Measurements from ENCODE around the gene JHY. TPM values are rescaled to one million over a fixed set of nuclear protein-coding genes. Genes with fewer than 3 reads are reported as not detected.
A peak's percentile ranks its signal among the peaks of the same experiment; 100 is the strongest.

JHY gene
- total RNA-seq, 1 experiment from 2014 or later, result 0.34 TPM

DNA sequence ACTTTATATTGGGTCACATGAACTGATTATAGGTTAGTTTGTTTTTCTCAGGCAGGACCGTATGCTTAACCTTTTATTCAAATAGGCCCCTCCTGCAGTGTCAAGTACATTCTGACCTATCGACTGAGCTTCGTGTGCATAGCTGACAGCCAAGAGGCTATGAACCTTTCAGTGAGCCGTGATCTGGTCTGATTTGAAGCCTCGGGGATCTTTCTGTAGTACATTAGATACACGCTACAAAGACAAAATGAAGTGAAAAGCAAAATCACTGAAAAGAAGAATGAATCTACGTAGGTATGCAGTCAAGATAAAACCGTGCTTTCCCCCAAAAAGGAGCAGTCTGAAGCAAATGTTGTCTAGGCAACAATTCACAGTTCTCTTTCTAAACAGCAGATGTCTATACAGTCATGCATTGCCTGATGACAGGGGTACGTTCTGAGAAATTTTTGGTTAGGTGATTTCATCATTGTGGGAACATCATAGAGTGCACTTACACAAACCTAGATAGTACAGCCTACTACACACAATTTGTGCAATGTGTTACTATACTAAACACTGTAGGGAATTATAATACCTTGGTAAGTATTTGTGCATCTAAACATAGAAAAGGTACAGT lies 18.1 kb downstream of the JHY start:
- DNase-seq, result no peak
- H3K4me3 ChIP-seq (ENCODE audit: low read depth, low read length), result no peak overlapping the region
- Mint-ChIP-seq H3K27ac (ENCODE audit: unreplicated experiment) (no peak overlapping the region), H3K4me3 (ENCODE audit: unreplicated experiment) (no peak overlapping the region), H3K27me3 (ENCODE audit: insufficient read depth, unreplicated experiment) (peaks cover 19% of the 10 kb centered on the region), H3K9me3 (ENCODE audit: unreplicated experiment) (no peaks in the 10 kb centered on the region), H3K36me3 (ENCODE audit: insufficient read depth, unreplicated experiment) (no peaks in the 10 kb centered on the region), H3K4me1 (ENCODE audit: low read depth, unreplicated experiment) (no peaks in the 10 kb centered on the region)
- H3K4me1 ChIP-seq, result no peaks in the 10 kb centered on the region
- CTCF ChIA-PET, result no interaction called here
- no peaks in the 10 kb centered on the region; the same call in 1 of the 2 replicates for H3K9me3 ChIP-seq
- H3K36me3 ChIP-seq (ENCODE audit: control insufficient read depth, insufficient read depth, low read length), result no peaks in the 10 kb centered on the region
- POLR2A ChIA-PET, result no interaction called here
- TF ChIP-seq, protein P1, sequence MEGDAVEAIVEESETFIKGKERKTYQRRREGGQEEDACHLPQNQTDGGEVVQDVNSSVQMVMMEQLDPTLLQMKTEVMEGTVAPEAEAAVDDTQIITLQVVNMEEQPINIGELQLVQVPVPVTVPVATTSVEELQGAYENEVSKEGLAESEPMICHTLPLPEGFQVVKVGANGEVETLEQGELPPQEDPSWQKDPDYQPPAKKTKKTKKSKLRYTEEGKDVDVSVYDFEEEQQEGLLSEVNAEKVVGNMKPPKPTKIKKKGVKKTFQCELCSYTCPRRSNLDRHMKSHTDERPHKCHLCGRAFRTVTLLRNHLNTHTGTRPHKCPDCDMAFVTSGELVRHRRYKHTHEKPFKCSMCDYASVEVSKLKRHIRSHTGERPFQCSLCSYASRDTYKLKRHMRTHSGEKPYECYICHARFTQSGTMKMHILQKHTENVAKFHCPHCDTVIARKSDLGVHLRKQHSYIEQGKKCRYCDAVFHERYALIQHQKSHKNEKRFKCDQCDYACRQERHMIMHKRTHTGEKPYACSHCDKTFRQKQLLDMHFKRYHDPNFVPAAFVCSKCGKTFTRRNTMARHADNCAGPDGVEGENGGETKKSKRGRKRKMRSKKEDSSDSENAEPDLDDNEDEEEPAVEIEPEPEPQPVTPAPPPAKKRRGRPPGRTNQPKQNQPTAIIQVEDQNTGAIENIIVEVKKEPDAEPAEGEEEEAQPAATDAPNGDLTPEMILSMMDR (IDR thresholded peaks at IDR 0.05; ENCODE audit: insufficient read depth in 1 of 2, low read depth in 1 of 2, low read length in 1 of 2, severe bottlenecking in 1 of 2, unreplicated experiment in 1 of 2), result no peak
- no TSS peak for BruUV-seq (replicated peaks)
- H3K27me3 ChIP-seq (replicated peaks; ENCODE audit: control insufficient read depth, insufficient read depth, low read length), result peaks cover 4% of the 10 kb centered on the region
- intact Hi-C loops (cut with micrococcal nuclease; ENCODE audit: unreplicated experiment), result no loop called here

DNA sequence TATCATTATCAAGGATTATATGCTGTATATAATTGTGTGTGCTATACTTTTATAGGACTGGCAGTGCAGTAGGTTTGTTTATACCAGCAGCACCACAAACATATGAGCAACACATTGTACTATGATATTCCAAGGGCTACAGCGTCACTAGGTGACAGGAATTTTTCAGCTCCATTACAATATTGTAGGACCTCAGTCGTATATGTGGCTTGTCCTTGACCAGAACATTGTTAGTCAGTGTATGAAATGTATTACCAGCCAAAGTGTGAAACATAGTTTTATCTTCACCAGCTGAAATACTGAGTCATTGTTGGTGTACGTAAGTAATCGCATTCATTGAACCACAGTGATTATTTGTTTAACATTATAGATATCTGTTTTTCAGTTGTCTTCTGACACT lies 20.4 kb downstream of the JHY start:
- Histone ChIP-seq H3K4me3 (ENCODE audit: low read depth, low read length) (no peak overlapping the region), H3K36me3 (ENCODE audit: control insufficient read depth, insufficient read depth, low read length) (no peaks in the 10 kb centered on the region), H3K9me3 (no peaks in the 10 kb centered on the region; the same call in 1 of the 2 replicates), H3K4me1 (no peaks in the 10 kb centered on the region), H3K27me3 (replicated peaks; ENCODE audit: control insufficient read depth, insufficient read depth, low read length) (peaks cover 4% of the 10 kb centered on the region)
- peaks cover 19% of the 10 kb centered on the region for H3K27me3 Mint-ChIP-seq (ENCODE audit: insufficient read depth, unreplicated experiment)
- BruUV-seq (replicated peaks), result no TSS peak
- no peaks in the 10 kb centered on the region for H3K9me3 Mint-ChIP-seq (ENCODE audit: unreplicated experiment)
- TF ChIP-seq, protein P1 (IDR thresholded peaks at IDR 0.05; ENCODE audit: insufficient read depth in 1 of 2, low read depth in 1 of 2, low read length in 1 of 2, severe bottlenecking in 1 of 2, unreplicated experiment in 1 of 2), result no peak
- ChIA-PET CTCF (no interaction called here), POLR2A (no interaction called here)
- no peak overlapping the region for H3K27ac Mint-ChIP-seq (ENCODE audit: unreplicated experiment)
- intact Hi-C loops (cut with micrococcal nuclease; ENCODE audit: unreplicated experiment), result no loop called here
- no peak for DNase-seq
- no peak overlapping the region for H3K4me3 Mint-ChIP-seq (ENCODE audit: unreplicated experiment)
- H3K4me1 Mint-ChIP-seq (ENCODE audit: low read depth, unreplicated experiment), result no peaks in the 10 kb centered on the region
- H3K36me3 Mint-ChIP-seq (ENCODE audit: insufficient read depth, unreplicated experiment), result no peaks in the 10 kb centered on the region

DNA sequence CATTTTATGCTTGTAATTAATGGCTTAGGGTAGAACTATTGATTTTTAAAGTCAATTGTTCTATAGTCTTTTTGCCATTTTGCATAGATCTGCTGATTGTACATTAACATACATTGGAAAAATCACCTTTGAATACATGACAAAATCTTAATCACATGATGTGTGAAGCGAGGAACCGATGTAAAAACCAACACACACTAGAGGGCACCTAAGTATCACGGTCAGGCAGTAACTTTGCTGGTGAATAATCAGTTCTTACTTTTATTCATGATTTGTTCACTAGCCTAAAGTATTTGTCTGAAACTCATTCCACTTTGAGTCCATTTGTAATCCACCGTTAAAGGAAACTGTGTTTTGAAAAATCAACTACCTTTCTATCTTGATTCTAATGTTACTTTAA lies 28.2 kb downstream of the JHY start:
- H3K27me3 ChIP-seq (replicated peaks; ENCODE audit: control insufficient read depth, insufficient read depth, low read length), result peaks cover 1% of the 10 kb centered on the region; the same call in 1 of the 2 replicates
- Mint-ChIP-seq H3K36me3 (ENCODE audit: insufficient read depth, unreplicated experiment) (no peaks in the 10 kb centered on the region), H3K4me1 (ENCODE audit: low read depth, unreplicated experiment) (no peaks in the 10 kb centered on the region), H3K9me3 (ENCODE audit: unreplicated experiment) (no peaks in the 10 kb centered on the region), H3K27me3 (ENCODE audit: insufficient read depth, unreplicated experiment) (peaks cover 16% of the 10 kb centered on the region), H3K4me3 (ENCODE audit: unreplicated experiment) (no peak overlapping the region), H3K27ac (ENCODE audit: unreplicated experiment) (no peak overlapping the region)
- H3K36me3 ChIP-seq (ENCODE audit: control insufficient read depth, insufficient read depth, low read length), result no peaks in the 10 kb centered on the region
- H3K4me3 ChIP-seq (ENCODE audit: low read depth, low read length), result no peak overlapping the region
- BruUV-seq (replicated peaks), result no TSS peak
- intact Hi-C loops (cut with micrococcal nuclease; ENCODE audit: unreplicated experiment), result loop anchor here (1.0 to 5.0 kb wide), 3 partner anchors 48 to 144 kb away; no protein-coding TSS in a partner anchor
- no peaks in the 10 kb centered on the region for H3K4me1 ChIP-seq
- no peaks in the 10 kb centered on the region for H3K9me3 ChIP-seq
- ChIA-PET POLR2A (no interaction called here), CTCF (no interaction called here)
- TF ChIP-seq, protein P1 (IDR thresholded peaks at IDR 0.05; ENCODE audit: insufficient read depth in 1 of 2, low read depth in 1 of 2, low read length in 1 of 2, severe bottlenecking in 1 of 2, unreplicated experiment in 1 of 2), result peak; percentile 35 to 51
- DNase-seq, result peak in 1 of 2 experiments; percentile 51

Data from Caco-2 (cell line).